Measurements from ENCODE around the gene C4orf17.

C4orf17 gene

DNA sequence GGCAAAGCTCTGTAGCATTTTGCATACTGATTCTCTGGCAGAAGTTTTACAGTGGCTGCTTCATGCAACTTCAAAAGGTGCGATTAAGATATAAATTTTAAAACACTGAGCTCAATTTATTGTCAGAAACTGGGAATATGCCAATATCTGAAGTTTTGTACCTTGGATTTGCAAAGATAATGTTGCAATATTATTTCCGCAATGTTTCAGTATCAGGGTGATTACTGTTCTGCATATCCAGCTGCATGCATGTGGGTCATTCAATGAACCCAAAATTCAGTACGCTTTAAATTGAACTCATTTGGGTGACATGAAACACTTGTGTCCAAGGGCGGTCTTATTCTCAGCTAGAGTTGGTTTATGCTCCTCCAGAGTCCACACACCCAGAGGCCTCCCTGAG lies 26.9 kb downstream of the C4orf17 start:
- DNase-seq, result no peak

GRCh38 chr4:99540277-99540939 lies 29.6 kb downstream of the C4orf17 start:
- DNase-seq, result no peak

DNA sequence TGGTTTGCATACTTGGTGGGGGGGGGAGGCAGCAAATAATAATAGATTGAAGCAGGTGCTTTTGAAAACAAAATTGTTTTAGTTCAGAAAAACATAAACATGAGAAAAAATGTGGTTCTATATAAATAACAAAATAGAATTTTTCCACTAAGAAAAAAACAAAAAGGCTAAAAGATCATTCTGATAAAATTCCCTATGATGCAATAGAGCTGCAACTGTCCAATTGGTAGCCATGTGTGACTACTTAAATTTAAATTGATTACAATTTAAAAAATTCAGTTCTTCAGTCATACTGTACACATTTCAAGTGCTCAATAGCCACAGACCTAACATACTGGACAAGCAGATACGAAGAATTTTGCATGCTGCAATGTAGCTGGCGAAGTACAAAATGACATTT lies 42.1 kb downstream of the C4orf17 start:
- no peak for DNase-seq

GRCh38 chr4:99563310-99564186 lies 52.7 kb downstream of the C4orf17 start, which contains the start of gene TRMT10A:
TRMT10A (minus strand) TSS chr4:99564039; CDS start chr4:99559338, 4,701 bp downstream.
- DNase-seq, result peak; percentile 98

DNA sequence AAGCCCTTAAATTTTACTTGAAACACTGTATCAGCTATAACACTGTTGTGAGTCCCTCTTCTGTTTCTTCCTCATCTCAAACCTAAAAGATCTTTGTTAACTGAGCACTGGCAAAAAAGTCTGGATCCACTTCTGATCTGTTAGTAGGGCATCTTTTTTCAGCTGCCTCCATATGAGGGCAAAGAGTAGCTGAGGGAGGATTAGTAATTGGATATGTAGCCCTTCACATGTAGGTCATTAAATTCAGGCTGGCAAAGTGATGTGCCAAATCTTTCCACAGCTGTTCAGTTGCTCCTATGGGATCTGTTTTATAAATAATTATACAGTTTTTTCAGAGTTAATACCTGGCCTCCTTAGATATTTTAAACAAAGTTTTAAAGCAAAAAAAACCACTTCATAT lies 54.1 kb downstream of the C4orf17 start:
- DNase-seq, result no peak

GRCh38 chr4:99571883-99572282 lies 61.1 kb downstream of the C4orf17 start:
- no peak for DNase-seq

GRCh38 chr4:99572527-99573240 lies 61.9 kb downstream of the C4orf17 start:
- DNase-seq, result no peak

DNA sequence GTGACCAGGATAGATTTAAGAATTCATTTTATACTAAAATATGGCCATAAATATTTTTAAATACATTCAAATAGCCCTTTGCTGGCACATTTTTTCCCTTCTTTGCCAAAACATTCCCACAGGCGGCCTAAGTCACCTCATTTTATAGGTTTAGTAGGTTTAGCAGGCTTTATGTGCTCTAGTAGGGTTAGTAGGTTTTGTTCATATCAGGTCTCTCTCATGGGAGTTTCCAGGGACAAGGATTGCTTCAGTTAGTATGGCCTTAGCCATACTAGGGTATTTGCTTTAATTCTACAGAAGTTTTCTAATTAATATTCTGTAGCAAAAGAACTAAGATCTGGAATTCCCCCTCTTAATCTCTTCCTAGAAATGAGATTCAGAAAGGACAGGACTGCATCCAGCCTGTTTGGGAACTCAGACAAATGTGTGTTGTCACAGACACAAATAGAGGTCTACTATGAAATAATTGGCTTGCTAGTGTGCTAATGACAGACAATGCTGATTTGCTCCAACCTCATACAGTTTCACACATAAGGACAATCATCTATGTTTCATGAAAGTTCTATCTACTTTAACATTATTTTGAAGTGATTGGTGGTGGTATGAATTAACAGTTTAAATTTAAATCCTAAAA lies 63.0 kb downstream of the C4orf17 start:
- DNase-seq, result no peak

GRCh38 chr4:99574530-99575324 lies 63.9 kb downstream of the C4orf17 start, which contains the start of gene MTTP:
MTTP (plus strand) TSS chr4:99574824; CDS start chr4:99574910, 86 bp downstream.
- no peak for DNase-seq

DNA sequence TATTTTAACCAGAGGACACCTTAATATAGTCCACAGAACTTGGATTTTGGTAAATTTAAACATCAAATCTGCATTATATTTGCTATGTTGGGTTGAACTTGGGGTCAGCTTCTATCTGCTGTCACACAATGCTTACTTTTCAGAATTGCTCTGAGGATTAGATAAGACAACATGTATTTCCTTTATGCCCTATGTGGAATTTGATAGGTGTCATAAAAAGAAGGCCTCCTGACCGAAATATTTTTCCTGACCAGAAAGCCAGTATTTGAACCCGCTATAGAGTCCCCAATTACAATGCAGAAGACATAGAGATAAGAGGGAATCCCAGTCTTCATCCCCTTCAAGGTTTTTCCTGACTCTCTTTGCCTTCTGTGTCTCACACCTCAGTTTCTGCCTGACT lies 67.9 kb downstream of the C4orf17 start:
- DNase-seq, result no peak

DNA sequence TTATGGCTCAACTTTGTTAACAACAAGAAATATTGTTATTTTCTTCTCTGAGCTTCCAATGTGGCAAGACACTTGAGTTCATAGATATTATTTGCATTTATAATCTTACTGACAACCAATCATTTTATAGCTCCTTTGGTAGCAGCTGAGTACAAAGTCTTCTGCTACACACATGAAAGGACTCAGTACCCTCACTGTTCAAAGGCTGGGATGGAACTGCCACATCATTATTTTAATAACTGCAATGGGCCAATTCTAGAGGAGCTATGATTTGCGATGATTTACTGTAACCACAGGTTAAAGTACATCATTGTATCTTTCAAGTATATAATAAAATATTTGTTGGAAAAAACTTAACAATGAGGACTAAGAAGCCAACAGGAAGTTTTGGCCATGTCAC lies 74.7 kb downstream of the C4orf17 start:
- DNase-seq, result no peak

GRCh38 chr4:99586322-99586721 lies 75.5 kb downstream of the C4orf17 start:
- DNase-seq, result no peak

DNA sequence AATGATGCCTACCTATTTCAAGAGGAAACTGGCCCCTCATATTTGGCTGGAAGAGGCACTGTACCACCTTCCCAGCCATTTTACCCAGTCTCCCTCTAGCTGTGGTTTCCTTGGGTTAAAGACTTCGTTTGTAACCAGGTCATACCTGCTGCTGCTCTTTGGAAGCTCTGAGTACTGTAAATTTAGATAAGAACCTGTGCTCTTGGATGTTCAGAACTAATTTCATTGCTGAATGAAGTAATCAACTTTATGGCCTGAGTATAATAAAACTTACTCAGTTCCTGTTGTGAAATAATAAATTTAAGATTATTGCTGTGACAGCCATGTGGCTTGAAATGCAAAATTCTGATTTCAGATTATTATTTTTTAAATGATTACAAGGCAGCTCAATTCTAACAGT lies 76.0 kb downstream of the C4orf17 start:
- DNase-seq, result no peak

DNA sequence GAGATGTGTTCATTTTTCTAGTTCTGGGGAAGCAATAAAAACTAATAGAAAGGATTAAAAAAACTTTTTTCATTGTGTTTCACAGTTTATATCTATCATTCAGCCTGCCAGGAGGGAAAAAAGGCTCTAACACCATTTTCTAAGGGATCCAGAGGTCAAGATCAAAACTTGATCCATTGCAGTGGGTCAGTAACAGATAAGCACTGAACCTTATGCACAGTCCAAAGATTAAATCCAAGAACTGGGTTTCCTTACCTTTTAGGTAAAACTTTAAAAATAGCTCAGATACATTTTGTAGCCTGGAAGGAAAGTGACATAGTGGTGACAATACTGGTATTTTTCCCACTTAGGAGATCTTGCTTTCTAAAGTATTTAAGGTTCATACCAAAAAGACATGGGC lies 76.5 kb downstream of the C4orf17 start:
- DNase-seq, result no peak

GRCh38 chr4:99587803-99588202 lies 77.0 kb downstream of the C4orf17 start:
- DNase-seq, result no peak

DNA sequence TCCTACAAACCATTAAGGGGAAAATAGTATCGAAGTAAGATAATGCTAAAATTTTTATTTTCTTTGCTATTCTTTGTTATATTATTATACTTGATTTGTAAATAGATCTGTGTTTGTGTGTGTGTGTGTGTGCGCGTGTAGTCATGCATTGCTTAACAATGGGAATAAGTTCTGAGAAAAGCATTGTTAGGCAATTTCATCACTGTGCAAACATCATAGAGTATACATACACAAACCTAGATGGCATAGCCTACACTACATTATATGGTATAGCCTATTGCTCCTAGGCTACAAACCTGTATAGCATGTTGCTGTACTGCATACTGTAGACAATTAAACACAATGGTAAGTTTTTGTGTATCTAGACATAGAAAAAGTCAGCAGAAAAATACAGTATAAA lies 80.9 kb downstream of the C4orf17 start:
- no peak for DNase-seq
